Adipose tissue (tissue), 3 donors: ENCODE measurements around the gene HBD. TPM values are rescaled to one million over a fixed set of nuclear protein-coding genes. Genes with fewer than 3 reads are reported as not detected.

Source experiments
- H3K27ac ChIP-seq: one replicate; pipeline ENCODE4 v1.5.1; 2013; ENCODE audit warnings: low read depth, low read length
- WGBS, 3 donors: extraction: QIAGEN DNeasy Blood & Tissue Kit; methylation state at CpG; one replicate each; pipeline ENCODE4 v1.1.7; 2013; 5-methylcytosine and 5-hydroxymethylcytosine counted together
- polyA plus RNA-seq, 3 donors: library from polyadenylated mRNA; stranded (reverse); fragments of 200-250 nt; gene quantifications; one replicate each; pipeline ENCODE4 v1.2.3, GENCODE V29; 2013
- donor health status: healthy with polysubstance abuse.
- donor health status: Bipolar disorder and iron deficiency.
- donor health status: healthy.

Gene HBD
- polyA plus RNA-seq: under 1 TPM in 1 of 3 donors, not detected in 2; 0.30 TPM

DNA sequence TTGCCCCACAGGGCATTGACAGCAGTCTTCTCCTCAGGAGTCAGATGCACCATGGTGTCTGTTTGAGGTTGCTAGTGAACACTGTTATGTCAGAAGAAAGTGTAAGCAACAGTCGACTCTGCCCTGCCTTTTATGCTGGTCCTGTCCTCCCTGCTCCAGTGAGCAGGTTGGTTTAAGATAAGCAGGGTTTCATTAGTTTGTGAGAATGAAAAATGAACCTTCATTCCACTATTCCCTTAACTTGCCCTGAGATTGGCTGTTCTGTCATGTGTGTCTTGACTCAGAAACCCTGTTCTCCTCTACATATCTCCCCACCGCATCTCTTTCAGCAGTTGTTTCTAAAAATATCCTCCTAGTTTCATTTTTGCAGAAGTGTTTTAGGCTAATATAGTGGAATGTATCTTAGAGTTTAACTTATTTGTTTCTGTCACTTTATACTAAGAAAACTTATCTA lies at the start of gene HBD:
HBD (minus strand) TSS at position 103 of the 454 bp plus-strand sequence; CDS start at position 53, 50 bp downstream.
- H3K27ac ChIP-seq: no peak within 1 kb of the TSS
- WGBS, 3 donors: 19 to 44% (median 31%) methylated on average over 2 of the region's 2 CpGs

DNA sequence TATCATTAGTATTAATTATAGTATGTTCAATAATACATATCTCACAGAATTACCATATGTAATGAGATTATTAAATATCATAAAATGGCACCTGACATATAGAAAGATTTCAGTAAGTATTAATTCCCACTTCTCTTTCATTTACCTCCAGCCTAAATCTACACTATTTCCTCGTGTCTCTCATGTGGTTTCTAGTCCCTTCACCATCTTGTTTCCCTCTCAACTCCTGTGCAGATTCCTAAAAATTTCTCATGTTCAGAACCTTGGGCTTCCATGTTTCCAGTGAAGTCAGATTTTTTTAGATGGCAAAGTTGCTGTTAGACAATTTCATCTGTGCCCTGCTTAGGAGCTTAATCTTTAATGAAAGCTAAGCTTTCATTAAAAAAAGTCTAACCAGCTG lies 49.6 kb upstream of the HBD start:
- H3K27ac ChIP-seq: no peak overlapping the region
- 65 to 70% (median 70%) methylated on average over 1 of the region's 1 CpG for WGBS, 3 donors

DNA sequence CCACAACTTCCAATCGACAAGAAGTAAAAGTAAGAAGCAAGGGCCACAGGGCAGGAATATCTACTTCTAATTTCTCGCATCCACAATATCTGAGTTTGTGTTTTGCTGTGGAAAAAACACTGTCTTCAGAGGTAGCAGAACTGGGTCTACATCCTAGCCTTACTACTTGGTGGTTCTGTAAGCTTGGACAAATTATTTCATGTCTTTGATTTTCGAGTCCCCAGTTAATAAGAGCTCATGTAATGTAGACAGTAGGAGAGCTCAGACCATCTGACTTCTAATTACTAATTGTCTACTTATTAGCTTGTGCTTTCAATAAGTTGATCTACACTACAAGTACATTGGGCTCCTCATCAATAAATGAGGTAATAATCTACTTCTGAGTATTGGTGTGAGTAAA lies 48.8 kb upstream of the HBD start:
- 73 to 79% (median 79%) methylated on average over 3 of the region's 3 CpGs for WGBS, 3 donors
- H3K27ac ChIP-seq: no peak overlapping the region

DNA sequence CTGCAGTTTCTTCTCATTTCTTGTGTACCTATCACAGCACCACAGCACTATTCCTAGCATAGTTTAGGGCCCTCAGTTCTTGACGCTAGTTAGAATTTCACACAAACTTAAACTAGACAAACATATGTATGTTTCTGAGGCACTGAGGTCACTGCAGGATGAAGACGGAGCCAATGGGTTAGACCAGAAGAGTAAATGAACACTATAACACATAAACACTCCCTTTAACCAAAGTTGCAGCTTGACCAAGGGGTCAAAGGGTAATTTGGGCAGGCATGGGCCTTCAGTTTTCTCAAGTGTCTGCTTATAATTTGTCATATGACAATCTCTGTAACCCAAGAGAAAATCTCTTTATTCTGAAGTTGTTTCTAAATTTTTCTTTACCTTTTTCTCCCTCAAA lies 48.3 kb upstream of the HBD start:
- H3K27ac ChIP-seq: no peak overlapping the region
- WGBS, 3 donors: 66 to 94% (median 87%) methylated on average over 2 of the region's 2 CpGs

DNA sequence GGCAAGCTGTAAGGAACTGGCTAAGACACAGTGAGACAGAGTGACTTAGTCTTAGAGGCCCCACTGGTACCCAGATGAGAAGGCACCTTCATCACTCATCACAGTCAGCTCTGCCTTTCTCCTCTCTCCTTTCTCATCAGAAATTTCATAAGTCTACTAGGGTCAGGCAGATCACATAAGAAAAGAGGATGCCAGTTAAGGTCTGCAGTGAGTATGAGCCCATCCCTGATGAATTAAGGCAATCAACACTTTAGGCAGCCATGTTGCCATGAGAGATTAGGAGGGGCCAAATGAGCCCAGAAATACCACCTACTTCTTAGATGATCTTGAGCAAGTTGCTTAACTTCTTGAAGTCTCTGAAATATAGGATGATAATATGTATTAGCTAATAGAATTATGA lies 47.3 kb upstream of the HBD start:
- no peak overlapping the region for H3K27ac ChIP-seq

DNA sequence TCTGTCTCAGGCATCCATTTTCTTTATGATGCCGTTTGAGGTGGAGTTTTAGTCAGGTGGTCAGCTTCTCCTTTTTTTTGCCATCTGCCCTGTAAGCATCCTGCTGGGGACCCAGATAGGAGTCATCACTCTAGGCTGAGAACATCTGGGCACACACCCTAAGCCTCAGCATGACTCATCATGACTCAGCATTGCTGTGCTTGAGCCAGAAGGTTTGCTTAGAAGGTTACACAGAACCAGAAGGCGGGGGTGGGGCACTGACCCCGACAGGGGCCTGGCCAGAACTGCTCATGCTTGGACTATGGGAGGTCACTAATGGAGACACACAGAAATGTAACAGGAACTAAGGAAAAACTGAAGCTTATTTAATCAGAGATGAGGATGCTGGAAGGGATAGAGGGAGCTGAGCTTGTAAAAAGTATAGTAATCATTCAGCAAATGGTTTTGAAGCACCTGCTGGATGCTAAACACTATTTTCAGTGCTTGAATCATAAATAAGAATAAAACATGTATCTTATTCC lies 46.4 kb upstream of the HBD start:
- WGBS, 3 donors: 25 to 62% (median 28%) methylated on average over 3 of the region's 3 CpGs
- no peak overlapping the region for H3K27ac ChIP-seq

DNA sequence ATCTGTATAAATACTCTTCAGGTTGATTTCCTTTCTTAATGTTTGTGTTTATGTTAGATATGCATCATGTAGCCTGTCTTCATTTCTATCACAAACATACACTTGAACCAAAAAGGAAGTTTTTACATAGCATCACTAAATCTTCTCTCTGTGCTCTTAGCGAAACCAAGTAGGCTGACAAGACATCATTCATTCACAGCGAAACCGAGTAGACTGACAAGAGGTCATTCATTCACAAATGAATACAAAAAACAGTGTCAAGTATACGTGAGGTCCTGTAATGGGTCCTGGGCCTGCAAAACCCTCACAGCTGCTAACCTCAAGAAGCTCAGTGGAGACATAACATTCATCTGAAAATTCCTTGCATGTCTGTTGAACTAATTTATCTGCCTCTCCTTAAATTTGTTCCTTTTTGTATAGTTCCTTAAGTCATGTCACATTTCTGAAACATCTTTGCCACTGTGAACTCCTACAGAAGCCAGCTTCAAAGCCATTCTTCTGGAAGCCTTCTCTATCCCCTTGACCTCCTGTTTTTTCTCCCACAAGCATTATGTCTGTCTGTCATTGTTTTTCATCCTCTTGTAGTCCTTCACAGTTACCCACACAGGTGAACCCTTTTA lies 45.3 kb upstream of the HBD start:
- WGBS, 3 donors: 77 to 83% (median 80%) methylated on average over 4 of the region's 4 CpGs
- H3K27ac ChIP-seq: no peak overlapping the region

DNA sequence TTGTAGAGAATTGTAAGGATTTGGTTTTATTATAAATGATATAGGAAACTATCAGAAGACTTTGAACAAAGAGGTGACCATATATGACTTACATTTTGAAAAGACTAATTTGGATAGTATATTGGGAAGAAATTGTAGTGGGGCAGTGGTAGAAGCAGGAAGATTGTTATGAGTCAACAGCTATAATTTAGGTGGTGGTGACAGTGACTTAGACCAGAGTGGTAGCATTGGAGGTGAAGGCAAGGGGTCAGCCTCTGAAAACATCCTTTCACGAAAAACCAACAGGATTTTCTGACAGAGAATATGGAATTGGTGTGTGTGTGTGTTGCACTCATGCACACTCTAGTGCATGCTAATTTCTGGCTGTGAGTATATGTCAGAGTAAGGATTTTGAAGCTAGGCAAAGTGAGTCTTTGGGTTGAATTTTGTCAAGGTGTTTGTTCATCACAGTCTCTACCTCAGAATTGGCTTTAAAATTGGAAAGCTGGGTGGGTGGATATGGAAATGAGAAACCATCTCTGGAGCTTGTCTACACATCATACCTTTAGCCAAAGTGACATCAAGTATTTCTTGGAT lies 43.6 kb upstream of the HBD start:
- WGBS, 3 donors: 38 to 83% (median 70%) methylated on average over 1 of the region's 1 CpG
- H3K27ac ChIP-seq: no peak overlapping the region

DNA sequence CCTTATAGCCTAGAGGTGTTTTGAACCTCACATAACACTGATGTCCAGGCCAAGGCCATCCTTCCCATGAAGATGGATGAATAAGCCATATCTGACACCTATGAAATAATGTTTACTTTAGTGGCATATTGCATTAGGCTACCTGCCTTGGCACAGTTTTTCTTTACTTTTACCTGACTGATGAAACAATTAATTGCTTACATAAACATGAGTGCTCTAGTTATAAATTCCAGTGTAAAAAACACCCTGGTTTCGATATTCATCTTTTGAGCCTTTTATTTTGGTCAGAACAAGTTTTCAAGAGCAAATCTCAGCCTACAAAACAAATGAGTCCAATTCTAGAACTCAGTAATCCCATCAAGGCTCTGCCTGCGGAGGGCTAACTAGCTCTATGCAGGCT lies 42.4 kb upstream of the HBD start:
- WGBS, 3 donors: 72 to 87% (median 81%) methylated on average over 2 of the region's 2 CpGs
- H3K27ac ChIP-seq: no peak overlapping the region

DNA sequence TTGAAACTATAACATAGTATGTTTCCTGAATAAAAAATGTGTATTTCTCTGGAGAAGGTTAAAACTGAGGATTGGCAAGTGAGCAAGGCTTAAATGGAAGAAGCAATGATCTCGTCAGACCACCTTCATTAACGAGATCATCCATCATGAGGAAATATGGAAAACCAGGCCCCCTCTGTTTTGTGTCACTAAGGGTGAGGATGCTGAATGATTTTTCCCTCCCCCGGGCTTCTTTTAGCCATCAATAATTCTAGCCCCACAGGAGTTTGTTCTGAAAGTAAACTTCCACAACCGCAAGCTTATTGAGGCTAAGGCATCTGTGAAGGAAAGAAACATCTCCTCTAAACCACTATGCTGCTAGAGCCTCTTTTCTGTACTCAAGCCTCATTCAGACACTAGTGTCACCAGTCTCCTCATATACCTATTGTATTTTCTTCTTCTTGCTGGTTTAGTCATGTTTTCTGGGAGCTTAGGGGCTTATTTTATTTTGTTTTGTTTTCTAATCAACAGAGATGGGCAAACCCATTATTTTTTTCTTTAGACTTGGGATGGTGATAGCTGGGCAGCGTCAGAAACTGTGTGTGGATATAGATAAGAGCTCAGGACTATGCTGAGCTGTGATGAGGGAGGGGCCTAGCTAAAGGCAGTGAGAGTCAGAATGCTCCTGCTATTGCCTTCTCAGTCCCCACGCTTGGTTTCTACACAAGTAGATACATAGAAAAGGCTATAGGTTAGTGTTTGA lies 41.3 kb upstream of the HBD start:
- no peak overlapping the region for H3K27ac ChIP-seq

DNA sequence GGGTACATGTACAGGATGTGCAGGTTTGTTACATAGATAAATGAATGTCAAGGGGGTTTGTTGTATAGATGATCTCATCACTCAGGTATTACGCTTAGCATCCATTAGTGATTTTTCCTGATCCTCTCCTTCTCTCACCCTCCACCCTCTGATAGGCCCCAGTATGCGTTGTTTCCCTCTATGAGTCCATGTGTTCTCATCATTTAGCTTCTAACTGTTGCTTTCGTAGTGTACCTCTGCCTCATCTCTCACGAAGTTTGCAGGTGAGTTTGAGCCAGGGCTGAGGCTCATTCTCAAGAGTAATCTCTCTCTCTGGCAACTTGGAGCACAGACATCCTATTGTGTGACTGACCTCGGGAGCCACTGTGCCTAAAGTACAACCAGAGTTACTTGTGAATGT lies 40.1 kb upstream of the HBD start:
- WGBS, 3 donors: 54 to 71% (median 70%) methylated on average over 5 of the region's 5 CpGs

More for the DNA sequence above, 41.3 kb upstream of the HBD start:
- 68 to 70% (median 70%) methylated on average over 6 of the region's 6 CpGs for WGBS, 3 donors

DNA sequence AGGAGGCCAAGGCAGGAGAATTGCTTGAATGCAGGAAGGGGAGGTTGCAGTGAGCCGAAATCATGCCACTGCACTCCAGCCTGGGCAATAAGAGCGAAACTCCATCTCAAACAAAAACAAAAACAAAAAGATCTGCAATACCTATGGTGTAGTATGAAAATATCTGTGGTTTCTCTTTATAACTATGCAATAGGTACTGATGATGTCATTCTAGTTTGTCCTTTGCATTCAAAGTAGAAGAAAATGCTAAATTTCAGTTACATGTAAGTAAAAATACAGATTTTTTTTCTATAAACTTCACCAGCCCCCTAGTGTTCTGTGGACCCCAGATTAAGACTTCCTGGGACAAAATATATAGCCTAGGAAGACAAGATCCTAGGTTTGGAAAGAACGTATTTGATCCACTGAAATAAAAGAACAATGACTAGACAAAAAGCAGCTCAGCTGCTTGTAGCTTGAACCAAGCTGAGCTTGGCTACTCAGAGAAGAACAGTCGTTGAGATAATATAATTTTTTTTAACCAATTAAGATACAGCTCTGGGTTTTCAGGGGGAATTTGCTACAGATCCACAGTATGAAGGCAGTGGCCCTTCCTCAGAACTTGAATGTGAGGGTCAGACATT lies 38.2 kb upstream of the HBD start:
- no peak overlapping the region for H3K27ac ChIP-seq
- 67 to 75% (median 67%) methylated on average over 4 of the region's 4 CpGs for WGBS, 3 donors

More for the DNA sequence above, 40.1 kb upstream of the HBD start:
- H3K27ac ChIP-seq: no peak overlapping the region

DNA sequence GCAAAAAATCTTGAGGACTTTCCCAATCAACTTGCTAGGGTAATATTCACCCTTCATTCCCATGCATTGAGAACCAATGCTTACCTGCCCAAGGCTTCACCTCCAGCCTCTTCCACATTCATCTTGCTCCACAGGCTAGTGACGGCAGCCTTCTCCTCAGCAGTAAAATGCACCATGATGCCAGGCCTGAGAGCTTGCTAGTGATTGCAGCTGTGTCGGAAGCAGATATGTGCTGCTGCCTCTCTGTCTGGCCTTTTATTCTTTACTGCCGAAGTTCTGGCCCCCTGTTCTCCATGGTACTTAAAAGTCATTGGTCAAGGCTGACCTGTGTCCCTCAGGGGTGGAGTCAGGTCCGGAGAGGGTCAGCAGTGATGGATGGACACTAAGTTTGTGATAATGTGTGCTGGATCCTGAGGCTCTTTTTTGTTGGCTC lies 35.4 kb upstream of the HBD start, which contains the start of gene HBE1:
HBE1 (minus strand) TSS at position 231 of the 433 bp plus-strand sequence; CDS start at position 176, 55 bp downstream.
- no peak within 1 kb of the TSS for H3K27ac ChIP-seq
- WGBS, 3 donors: 56 to 63% (median 59%) methylated on average over 4 of the region's 4 CpGs

DNA sequence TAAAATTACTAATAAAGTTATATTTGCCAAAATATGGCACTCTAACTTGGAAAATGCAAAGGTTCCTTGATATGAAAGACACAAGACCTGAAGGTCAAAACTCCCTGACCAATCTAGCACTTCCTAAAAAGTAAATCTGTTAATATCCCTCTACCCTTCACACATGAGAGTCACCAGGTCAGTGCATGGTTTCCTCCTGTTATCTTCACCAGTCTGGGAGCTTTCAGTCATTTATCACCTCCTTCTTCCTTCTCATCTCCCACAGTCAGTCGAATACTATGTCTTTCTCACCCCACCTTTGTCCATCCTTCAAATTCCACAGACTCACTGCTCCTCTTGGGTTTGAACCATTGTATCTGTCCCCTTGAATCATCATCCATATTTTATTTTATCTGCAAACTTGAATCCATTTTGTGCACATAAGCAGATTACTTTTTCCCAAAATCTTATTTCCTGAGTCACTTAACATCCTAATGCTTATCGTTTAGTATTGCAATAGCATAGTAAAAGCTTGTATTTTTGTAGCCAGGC lies 32.8 kb upstream of the HBD start:
- H3K27ac ChIP-seq: no peak overlapping the region
- 74 to 78% (median 76%) methylated on average over 2 of the region's 2 CpGs for WGBS, 3 donors

DNA sequence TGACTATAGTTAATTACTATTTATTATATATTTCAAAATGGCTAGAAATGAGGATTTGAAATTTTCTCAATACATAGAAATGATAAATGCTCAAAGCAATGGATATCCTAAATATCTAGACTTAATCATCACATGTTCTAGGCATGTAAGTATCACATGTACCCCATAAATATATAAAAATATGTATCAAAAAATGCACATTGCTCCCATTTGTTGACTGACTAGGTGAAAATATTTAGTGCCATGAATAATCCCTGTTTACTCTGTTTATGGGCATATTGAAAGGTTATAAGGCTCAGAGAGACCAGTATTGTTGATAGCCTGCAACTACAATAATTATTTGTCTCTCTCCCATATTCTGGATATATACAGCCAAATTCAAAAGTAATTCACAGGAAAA lies 32.3 kb upstream of the HBD start:
- H3K27ac ChIP-seq: no peak overlapping the region

DNA sequence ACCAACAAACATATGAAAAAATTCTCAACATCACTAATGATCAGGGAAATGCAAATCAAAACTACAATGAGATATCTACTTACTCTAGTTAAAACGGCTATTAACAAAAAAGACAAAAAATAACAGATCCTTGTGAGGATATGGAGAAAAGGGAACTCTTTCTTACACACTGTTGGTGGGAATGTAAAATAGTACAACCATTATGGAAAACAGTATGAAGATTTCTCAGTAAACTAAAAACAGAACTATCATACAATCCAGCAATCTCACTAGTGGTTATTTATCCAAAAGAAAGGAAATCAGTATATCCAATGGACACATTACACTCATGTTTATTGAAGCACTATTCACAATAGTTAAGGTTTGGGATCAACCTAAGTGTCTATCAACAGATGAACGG lies 31.5 kb upstream of the HBD start:
- no peak overlapping the region for H3K27ac ChIP-seq
- WGBS, 3 donors: 40 to 49% (median 44%) methylated on average over 2 of the region's 2 CpGs

DNA sequence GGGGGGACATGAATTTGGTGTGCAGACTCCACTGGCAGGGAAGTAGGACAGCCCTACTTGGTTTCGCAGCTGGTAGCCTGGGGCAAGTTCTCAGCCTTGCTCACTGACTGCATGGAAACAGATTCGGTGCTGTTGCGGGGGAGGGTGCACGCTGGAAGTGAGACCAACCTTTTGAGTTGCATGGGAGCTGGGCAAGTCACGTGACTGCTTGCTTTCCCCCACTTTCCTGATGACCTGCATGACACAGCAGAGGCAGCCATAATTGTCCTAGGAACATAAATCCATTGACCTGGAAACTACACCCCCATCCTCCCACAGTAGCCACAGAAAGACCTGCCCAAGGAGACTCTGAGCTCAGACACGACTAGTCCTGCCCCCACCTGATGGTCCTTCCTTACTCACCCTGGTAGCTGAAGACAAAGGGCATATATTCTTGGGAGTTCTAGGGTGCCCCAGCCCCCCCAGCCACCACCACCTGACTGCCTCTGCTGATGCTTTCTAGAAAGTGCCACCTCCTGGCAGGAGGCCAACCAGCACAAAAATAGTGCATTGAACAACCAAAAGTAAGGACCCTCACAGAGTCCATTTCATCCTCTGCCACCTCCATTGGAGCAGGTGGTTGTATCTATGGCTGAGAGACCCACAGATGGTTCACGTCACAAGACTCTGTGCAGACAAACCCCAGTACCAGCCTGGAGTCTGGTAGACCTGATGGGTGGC lies 24.4 kb upstream of the HBD start:
- 67 to 82% (median 76%) methylated on average over 7 of the region's 7 CpGs for WGBS, 3 donors
- H3K27ac ChIP-seq: no peak overlapping the region

DNA sequence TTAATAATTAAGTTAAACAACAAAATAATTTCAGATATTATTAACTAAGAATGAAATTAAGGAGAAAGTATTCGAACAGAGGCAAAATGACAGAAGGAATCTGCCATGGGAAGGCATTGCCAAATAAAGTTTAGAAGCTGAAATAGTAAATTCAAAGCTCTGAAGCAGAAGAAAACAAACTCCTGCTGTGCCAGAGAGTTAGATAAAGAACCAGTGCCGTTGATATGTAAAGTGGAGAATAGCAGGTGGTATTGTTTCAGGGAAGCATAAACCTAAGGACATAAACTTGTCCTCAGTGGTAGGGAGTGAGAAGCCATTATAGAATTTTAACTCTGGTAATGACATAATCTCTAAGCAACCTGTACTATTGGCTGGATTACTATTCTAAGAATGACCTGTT lies 23.0 kb upstream of the HBD start:
- 16 to 51% (median 46%) methylated on average over 2 of the region's 2 CpGs for WGBS, 3 donors
- no peak overlapping the region for H3K27ac ChIP-seq
